Activated effector memory CD4-positive, alpha-beta T cell treated with anti-CD3 and anti-CD28 coated beads, Interleukin-2, amount 50 U/mL, for 16 hours (primary cell): ENCODE measurements around the gene FANCC.
"Not testable (repeated sequence)": the region's sequence is repeated elsewhere in the genome, so short reads cannot be mapped to it uniquely, and the experiment has no call there.

Experiments used
- DNase-seq: peaks from one replicate; pipeline ENCODE4 v3.0.0-alpha.2; 2020

FANCC gene

GRCh38 chr9:95277509-95277908 lies 40.0 kb downstream of the FANCC start:
- DNase-seq = no peak

- no peak for DNase-seq
Observed at GRCh38 chr9:95276395-95276954, 41.0 kb downstream of the FANCC start.

- not testable (repeated sequence) for DNase-seq
Observed at GRCh38 chr9:95274160-95274559, 43.3 kb downstream of the FANCC start.

GRCh38 chr9:95273369-95274022 lies 44.0 kb downstream of the FANCC start:
- no peak for DNase-seq

- DNase-seq = no peak
Observed at GRCh38 chr9:95272830-95273229, 44.7 kb downstream of the FANCC start.

GRCh38 chr9:95270790-95271189 lies 46.7 kb downstream of the FANCC start:
- DNase-seq = no peak

- DNase-seq = not testable (repeated sequence)
Observed at GRCh38 chr9:95269803-95270773, 47.4 kb downstream of the FANCC start.

GRCh38 chr9:95268681-95269080 lies 48.8 kb downstream of the FANCC start:
- DNase-seq = no peak

GRCh38 chr9:95266649-95267048 lies 50.9 kb downstream of the FANCC start:
- DNase-seq = no peak

GRCh38 chr9:95265960-95266359 lies 51.5 kb downstream of the FANCC start:
- no peak for DNase-seq

GRCh38 chr9:95264954-95265615 lies 52.4 kb downstream of the FANCC start:
- DNase-seq = no peak

- no peak for DNase-seq
Observed at GRCh38 chr9:95261890-95262289, 55.6 kb downstream of the FANCC start.

- DNase-seq = no peak
Observed at GRCh38 chr9:95250462-95251221, 66.9 kb downstream of the FANCC start.

GRCh38 chr9:95249986-95250385 lies 67.5 kb downstream of the FANCC start:
- DNase-seq = no peak

- DNase-seq = no peak
Observed at GRCh38 chr9:95246547-95246946, 71.0 kb downstream of the FANCC start.

GRCh38 chr9:95242613-95243012 lies 74.9 kb downstream of the FANCC start:
- DNase-seq = no peak

- DNase-seq = no peak
Observed at GRCh38 chr9:95239071-95239470, 78.4 kb downstream of the FANCC start.

- DNase-seq = no peak
Observed at GRCh38 chr9:95237336-95237735, 80.2 kb downstream of the FANCC start.

- no peak for DNase-seq
Observed at GRCh38 chr9:95230046-95230445, 87.5 kb downstream of the FANCC start.

- no peak for DNase-seq
Observed at GRCh38 chr9:95229230-95229915, 88.1 kb downstream of the FANCC start.

- DNase-seq = no peak
Observed at GRCh38 chr9:95226921-95227320, 90.6 kb downstream of the FANCC start.

- no peak for DNase-seq
Observed at GRCh38 chr9:95225726-95226106, 91.8 kb downstream of the FANCC start.
